ENCODE measurements around the gene CYB561D2.

CYB561D2 gene

GRCh38 chr3:50378024-50378423, 27.4 kb downstream of the CYB561D2 start:
- Histone ChIP-seq H3K9ac (ENCODE audit: low read depth in 1 of 2, low read length in 2 of 2) (no peak overlapping the region), H3K4me3 (ENCODE audit: low read depth in 1 of 2, low read length in 2 of 2) (no peak overlapping the region), H3K27me3 (ENCODE audit: control insufficient read depth in 1 of 2, insufficient read depth in 2 of 2, low read length in 2 of 2) (no peaks in the 10 kb centered on the region), H3K27ac (ENCODE audit: low read depth, low read length) (no peak overlapping the region), H3K9me3 (ENCODE audit: control insufficient read depth in 1 of 2, low read length in 2 of 2) (no peaks in the 10 kb centered on the region), H3K4me1 (ENCODE audit: control insufficient read depth in 1 of 2, insufficient read depth in 2 of 2, low read length in 2 of 2) (no peaks in the 10 kb centered on the region), H3K36me3 (ENCODE audit: control insufficient read depth in 1 of 2, insufficient read depth in 2 of 2, low read length in 2 of 2) (no peaks in the 10 kb centered on the region)

DNA sequence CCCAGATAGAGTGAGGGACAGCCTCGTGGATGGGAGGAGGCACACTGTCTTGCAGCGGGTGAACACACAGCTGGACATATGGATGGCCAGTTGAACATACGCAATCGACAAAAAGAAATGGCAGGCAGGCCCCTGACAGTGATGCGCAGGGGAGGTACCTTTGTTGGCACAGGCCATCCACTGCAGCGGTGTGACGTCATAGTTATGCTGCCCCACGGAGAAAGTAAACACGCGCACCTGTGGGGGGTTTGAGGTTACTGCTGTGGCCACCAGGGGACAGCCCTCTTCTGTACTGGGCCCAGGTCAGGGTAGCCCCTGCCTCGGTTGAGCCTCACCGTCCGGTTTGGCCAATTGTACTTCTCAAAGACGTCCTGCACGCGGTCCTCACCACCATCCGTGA, 28.1 kb downstream of the CYB561D2 start:
- H3K9me3 ChIP-seq (ENCODE audit: control insufficient read depth in 1 of 2, low read length in 2 of 2) = no peaks in the 10 kb centered on the region
- no peak overlapping the region for H3K9ac ChIP-seq (ENCODE audit: low read depth in 1 of 2, low read length in 2 of 2)
- H3K4me1 ChIP-seq (ENCODE audit: control insufficient read depth in 1 of 2, insufficient read depth in 2 of 2, low read length in 2 of 2) = no peaks in the 10 kb centered on the region
- no peaks in the 10 kb centered on the region for H3K27me3 ChIP-seq (ENCODE audit: control insufficient read depth in 1 of 2, insufficient read depth in 2 of 2, low read length in 2 of 2)
- H3K36me3 ChIP-seq (ENCODE audit: control insufficient read depth in 1 of 2, insufficient read depth in 2 of 2, low read length in 2 of 2) = no peaks in the 10 kb centered on the region
- no peak overlapping the region for H3K4me3 ChIP-seq (ENCODE audit: low read depth in 1 of 2, low read length in 2 of 2)
- H3K27ac ChIP-seq (ENCODE audit: low read depth, low read length) = no peak overlapping the region

DNA sequence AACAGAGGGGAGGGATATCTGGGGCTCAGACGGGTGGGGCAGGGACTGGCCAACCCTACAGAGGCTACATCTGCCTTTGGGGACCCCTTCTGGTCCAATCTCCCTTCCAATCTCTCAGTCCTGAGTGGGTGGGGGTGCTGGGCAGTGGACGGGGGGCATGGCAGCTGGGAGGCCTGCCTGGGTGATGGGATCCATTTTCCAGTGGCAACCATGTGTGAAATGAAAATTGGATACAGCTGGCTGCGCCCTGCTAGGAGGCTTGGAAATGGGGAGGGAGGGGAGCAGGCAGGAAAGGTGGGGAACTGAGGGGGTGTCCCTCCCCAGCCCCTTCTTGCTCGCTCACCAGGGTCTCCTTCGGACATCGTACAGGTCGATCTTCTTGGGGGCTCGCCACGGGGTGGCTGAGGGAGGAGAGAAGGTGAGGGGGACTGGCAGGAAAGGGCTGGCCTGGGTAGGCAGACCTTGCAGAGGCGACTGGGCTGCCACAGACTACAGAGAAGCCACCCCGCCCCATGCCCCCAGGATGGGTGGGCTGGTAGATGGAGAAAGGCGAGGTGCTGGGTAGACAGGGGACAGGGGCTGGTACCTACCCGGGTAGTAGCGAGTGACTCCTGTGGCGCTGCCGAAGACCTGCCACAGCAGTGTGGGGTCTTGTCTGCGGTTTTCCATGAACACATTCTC, 29.9 kb downstream of the CYB561D2 start:
- Histone ChIP-seq H3K27me3 (ENCODE audit: control insufficient read depth in 1 of 2, insufficient read depth in 2 of 2, low read length in 2 of 2) (no peaks in the 10 kb centered on the region), H3K4me1 (ENCODE audit: control insufficient read depth in 1 of 2, insufficient read depth in 2 of 2, low read length in 2 of 2) (no peaks in the 10 kb centered on the region), H3K36me3 (ENCODE audit: control insufficient read depth in 1 of 2, insufficient read depth in 2 of 2, low read length in 2 of 2) (no peaks in the 10 kb centered on the region), H3K27ac (ENCODE audit: low read depth, low read length) (no peak overlapping the region), H3K9ac (ENCODE audit: low read depth in 1 of 2, low read length in 2 of 2) (no peak overlapping the region), H3K4me3 (ENCODE audit: low read depth in 1 of 2, low read length in 2 of 2) (no peak overlapping the region), H3K9me3 (ENCODE audit: control insufficient read depth in 1 of 2, low read length in 2 of 2) (no peaks in the 10 kb centered on the region)

DNA sequence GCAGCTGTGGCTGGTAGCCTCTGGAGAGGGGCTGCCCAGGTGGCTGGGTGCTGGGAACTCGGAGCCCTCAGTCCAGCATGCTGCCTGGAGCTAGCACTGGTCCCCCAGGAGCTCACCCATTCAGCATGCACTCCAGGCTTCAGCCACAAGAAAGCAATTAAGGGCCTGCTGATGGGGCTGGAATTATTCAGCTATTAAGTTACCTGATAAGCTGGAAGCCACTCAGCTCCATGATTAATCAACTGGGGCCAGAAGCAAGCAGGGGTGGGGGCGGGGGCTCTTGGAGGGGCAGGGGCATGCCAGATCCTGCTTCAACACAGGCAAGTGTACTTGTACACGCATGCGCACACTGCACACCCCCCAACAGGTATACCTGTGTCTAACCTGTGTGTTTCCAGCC, 30.7 kb downstream of the CYB561D2 start:
- Histone ChIP-seq H3K27me3 (ENCODE audit: control insufficient read depth in 1 of 2, insufficient read depth in 2 of 2, low read length in 2 of 2) (no peaks in the 10 kb centered on the region), H3K9ac (ENCODE audit: low read depth in 1 of 2, low read length in 2 of 2) (no peak overlapping the region), H3K4me1 (ENCODE audit: control insufficient read depth in 1 of 2, insufficient read depth in 2 of 2, low read length in 2 of 2) (no peaks in the 10 kb centered on the region), H3K36me3 (ENCODE audit: control insufficient read depth in 1 of 2, insufficient read depth in 2 of 2, low read length in 2 of 2) (no peaks in the 10 kb centered on the region), H3K9me3 (ENCODE audit: control insufficient read depth in 1 of 2, low read length in 2 of 2) (no peaks in the 10 kb centered on the region), H3K27ac (ENCODE audit: low read depth, low read length) (no peak overlapping the region), H3K4me3 (ENCODE audit: low read depth in 1 of 2, low read length in 2 of 2) (no peak overlapping the region)

DNA sequence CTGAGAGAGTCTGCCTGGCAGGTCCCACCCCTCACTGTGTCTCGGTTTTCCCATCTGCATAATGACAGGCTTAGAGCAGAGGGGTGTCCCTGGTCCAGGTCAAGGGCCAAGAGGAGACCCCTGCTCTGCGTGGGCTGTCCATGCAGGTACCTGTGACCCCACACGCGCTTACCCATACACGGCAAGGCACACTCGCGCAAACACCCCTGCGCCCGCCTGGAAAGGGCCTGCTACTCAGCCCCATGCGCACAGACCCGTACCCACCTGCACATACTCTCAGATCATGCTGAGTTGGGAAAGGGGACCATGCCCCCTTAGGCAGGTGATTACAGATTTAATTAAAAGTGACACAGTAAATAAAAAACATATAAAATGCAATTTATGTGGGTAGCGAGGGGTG, 32.1 kb downstream of the CYB561D2 start:
- no peak overlapping the region for H3K27ac ChIP-seq (ENCODE audit: low read depth, low read length)
- H3K27me3 ChIP-seq (ENCODE audit: control insufficient read depth in 1 of 2, insufficient read depth in 2 of 2, low read length in 2 of 2) = no peaks in the 10 kb centered on the region
- H3K9ac ChIP-seq (ENCODE audit: low read depth in 1 of 2, low read length in 2 of 2) = no peak overlapping the region
- H3K4me1 ChIP-seq (ENCODE audit: control insufficient read depth in 1 of 2, insufficient read depth in 2 of 2, low read length in 2 of 2) = no peaks in the 10 kb centered on the region
- H3K4me3 ChIP-seq (ENCODE audit: low read depth in 1 of 2, low read length in 2 of 2) = no peak overlapping the region
- no peaks in the 10 kb centered on the region for H3K9me3 ChIP-seq (ENCODE audit: control insufficient read depth in 1 of 2, low read length in 2 of 2)
- H3K36me3 ChIP-seq (ENCODE audit: control insufficient read depth in 1 of 2, insufficient read depth in 2 of 2, low read length in 2 of 2) = no peaks in the 10 kb centered on the region

DNA sequence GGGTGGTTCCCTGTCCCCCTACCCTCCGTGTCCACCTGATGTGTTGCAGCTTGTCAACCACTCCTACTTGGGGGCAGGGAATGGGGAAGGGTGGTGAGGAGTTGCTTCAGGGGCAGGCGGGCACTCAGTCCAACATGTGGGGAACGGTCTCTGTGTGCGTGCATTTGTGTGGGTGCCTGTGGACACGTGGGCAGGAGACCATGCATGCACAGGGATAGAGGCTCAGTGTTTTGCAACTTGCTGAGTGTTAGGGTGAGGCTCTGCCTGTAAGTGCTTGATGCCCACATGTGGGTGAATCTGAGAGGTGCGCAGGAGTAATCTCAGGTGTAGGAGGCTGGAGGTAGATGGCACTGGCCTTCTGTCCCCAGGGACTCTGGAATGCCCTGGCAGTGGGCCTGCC, 33.1 kb downstream of the CYB561D2 start:
- Histone ChIP-seq H3K27me3 (ENCODE audit: control insufficient read depth in 1 of 2, insufficient read depth in 2 of 2, low read length in 2 of 2) (no peaks in the 10 kb centered on the region), H3K9ac (ENCODE audit: low read depth in 1 of 2, low read length in 2 of 2) (no peak overlapping the region), H3K4me3 (ENCODE audit: low read depth in 1 of 2, low read length in 2 of 2) (no peak overlapping the region), H3K4me1 (ENCODE audit: control insufficient read depth in 1 of 2, insufficient read depth in 2 of 2, low read length in 2 of 2) (no peaks in the 10 kb centered on the region), H3K9me3 (ENCODE audit: control insufficient read depth in 1 of 2, low read length in 2 of 2) (no peaks in the 10 kb centered on the region), H3K27ac (ENCODE audit: low read depth, low read length) (no peak overlapping the region), H3K36me3 (ENCODE audit: control insufficient read depth in 1 of 2, insufficient read depth in 2 of 2, low read length in 2 of 2) (no peaks in the 10 kb centered on the region)

- no peak overlapping the region for H3K4me3 ChIP-seq (ENCODE audit: low read depth in 1 of 2, low read length in 2 of 2)
- no peaks in the 10 kb centered on the region for H3K27me3 ChIP-seq (ENCODE audit: control insufficient read depth in 1 of 2, insufficient read depth in 2 of 2, low read length in 2 of 2)
- H3K9ac ChIP-seq (ENCODE audit: low read depth in 1 of 2, low read length in 2 of 2) = no peak overlapping the region
- H3K4me1 ChIP-seq (ENCODE audit: control insufficient read depth in 1 of 2, insufficient read depth in 2 of 2, low read length in 2 of 2) = peaks cover 6 to 8% of the 10 kb centered on the region in 2 donors
- H3K27ac ChIP-seq (ENCODE audit: low read depth, low read length) = no peak overlapping the region
- no peaks in the 10 kb centered on the region for H3K36me3 ChIP-seq (ENCODE audit: control insufficient read depth in 1 of 2, insufficient read depth in 2 of 2, low read length in 2 of 2)
- no peaks in the 10 kb centered on the region for H3K9me3 ChIP-seq (ENCODE audit: control insufficient read depth in 1 of 2, low read length in 2 of 2)
Measured at GRCh38 chr3:50385754-50386153, 35.1 kb downstream of the CYB561D2 start.

GRCh38 chr3:50388016-50388719, 37.5 kb downstream of the CYB561D2 start:
- H3K9me3 ChIP-seq (ENCODE audit: control insufficient read depth in 1 of 2, low read length in 2 of 2) = no peaks in the 10 kb centered on the region
- peaks cover 17 to 21% of the 10 kb centered on the region in 2 donors for H3K4me1 ChIP-seq (ENCODE audit: control insufficient read depth in 1 of 2, insufficient read depth in 2 of 2, low read length in 2 of 2)
- no peaks in the 10 kb centered on the region for H3K36me3 ChIP-seq (ENCODE audit: control insufficient read depth in 1 of 2, insufficient read depth in 2 of 2, low read length in 2 of 2)
- H3K27ac ChIP-seq (ENCODE audit: low read depth, low read length) = no peak overlapping the region
- H3K4me3 ChIP-seq (ENCODE audit: low read depth in 1 of 2, low read length in 2 of 2) = no peak overlapping the region
- H3K9ac ChIP-seq (ENCODE audit: low read depth in 1 of 2, low read length in 2 of 2) = no peak overlapping the region
- H3K27me3 ChIP-seq (ENCODE audit: control insufficient read depth in 1 of 2, insufficient read depth in 2 of 2, low read length in 2 of 2) = no peaks in the 10 kb centered on the region

GRCh38 chr3:50388720-50389413, 38.2 kb downstream of the CYB561D2 start:
- Histone ChIP-seq H3K36me3 (ENCODE audit: control insufficient read depth in 1 of 2, insufficient read depth in 2 of 2, low read length in 2 of 2) (no peaks in the 10 kb centered on the region), H3K4me1 (ENCODE audit: control insufficient read depth in 1 of 2, insufficient read depth in 2 of 2, low read length in 2 of 2) (peaks cover 17 to 21% of the 10 kb centered on the region in 2 donors), H3K9ac (ENCODE audit: low read depth in 1 of 2, low read length in 2 of 2) (no peak overlapping the region), H3K27ac (ENCODE audit: low read depth, low read length) (no peak overlapping the region), H3K4me3 (ENCODE audit: low read depth in 1 of 2, low read length in 2 of 2) (no peak overlapping the region), H3K27me3 (ENCODE audit: control insufficient read depth in 1 of 2, insufficient read depth in 2 of 2, low read length in 2 of 2) (no peaks in the 10 kb centered on the region), H3K9me3 (ENCODE audit: control insufficient read depth in 1 of 2, low read length in 2 of 2) (no peaks in the 10 kb centered on the region)

- Histone ChIP-seq H3K4me3 (ENCODE audit: low read depth in 1 of 2, low read length in 2 of 2) (no peak overlapping the region), H3K36me3 (ENCODE audit: control insufficient read depth in 1 of 2, insufficient read depth in 2 of 2, low read length in 2 of 2) (no peaks in the 10 kb centered on the region), H3K27me3 (ENCODE audit: control insufficient read depth in 1 of 2, insufficient read depth in 2 of 2, low read length in 2 of 2) (no peaks in the 10 kb centered on the region), H3K9ac (ENCODE audit: low read depth in 1 of 2, low read length in 2 of 2) (no peak overlapping the region), H3K9me3 (ENCODE audit: control insufficient read depth in 1 of 2, low read length in 2 of 2) (no peaks in the 10 kb centered on the region), H3K4me1 (ENCODE audit: control insufficient read depth in 1 of 2, insufficient read depth in 2 of 2, low read length in 2 of 2) (peaks cover 17 to 21% of the 10 kb centered on the region in 2 donors), H3K27ac (ENCODE audit: low read depth, low read length) (no peak overlapping the region)
Measured at GRCh38 chr3:50389414-50389767, 38.7 kb downstream of the CYB561D2 start.
